ENCODE measurements around the gene TMF1. TPM values are rescaled to one million over a fixed set of nuclear protein-coding genes. Genes with fewer than 3 reads are reported as not detected.

Gene TMF1
- total and polyA plus RNA-seq, 2 experiments from 2014 or later, result 15.8 to 21.3 TPM

GRCh38 chr3:69058947-69059224 lies 6.8 kb upstream of the TMF1 start:
- TF ChIP-seq POLR2AphosphoS5 (IDR thresholded peaks at IDR 0.05; ENCODE audit: low read depth) (no peak), ZNF331 (CRISPR knock-in tag; IDR thresholded peaks at IDR 0.05; ENCODE audit: low read depth) (no peak), EZH2 (IDR thresholded peaks at IDR 0.05; ENCODE audit: low read depth, unreplicated experiment) (no peak), REST (IDR thresholded peaks at IDR 0.05; ENCODE audit: unreplicated experiment) (no peak), CTCF (conservative IDR thresholded peaks at IDR 0.05; ENCODE audit: low read depth in 2 of 2) (no peak), CREB1 (CRISPR knock-in tag; IDR thresholded peaks at IDR 0.05; ENCODE audit: low read depth) (no peak), ETS1 (IDR thresholded peaks at IDR 0.05) (no peak), JUNB (IDR thresholded peaks at IDR 0.05; ENCODE audit: unreplicated experiment) (no peak), ZNF114 (CRISPR knock-in tag; IDR thresholded peaks at IDR 0.05) (no peak), EZH2phosphoT487 (IDR thresholded peaks at IDR 0.05; ENCODE audit: unreplicated experiment) (no peak), STAT1 (IDR thresholded peaks at IDR 0.05; ENCODE audit: unreplicated experiment) (no peak), NANOG (IDR thresholded peaks at IDR 0.05; ENCODE audit: borderline replicate concordance) (no peak), ZNF462 (CRISPR knock-in tag; IDR thresholded peaks at IDR 0.05) (no peak)
- Mint-ChIP-seq H3K9me3 (no peaks in the 10 kb centered on the region), H3K4me3 (no peak overlapping the region), H3K27ac (no peak overlapping the region), H3K27me3 (ENCODE audit: insufficient read depth, low read depth, poor library complexity) (no peaks in the 10 kb centered on the region), H3K4me1 (no peaks in the 10 kb centered on the region), H3K36me3 (ENCODE audit: low read depth) (peaks cover 56% of the 10 kb centered on the region)
- Histone ChIP-seq H4K20me1 (replicated peaks; ENCODE audit: insufficient read depth) (no peaks in the 10 kb centered on the region), H3F3A (replicated peaks; ENCODE audit: low read depth) (no peaks in the 10 kb centered on the region), H3K9me2 (ENCODE audit: insufficient read depth) (no peaks in the 10 kb centered on the region), H2AFZ (no peak overlapping the region), H3K27me3 (ENCODE audit: insufficient read depth) (no peaks in the 10 kb centered on the region), H3K27ac (ENCODE audit: low read depth) (no peak overlapping the region), H3K4me2 (no peak overlapping the region), H3K36me3 (ENCODE audit: insufficient read depth) (peaks cover 43% of the 10 kb centered on the region), H3K79me2 (replicated peaks; ENCODE audit: insufficient read depth) (no peaks in the 10 kb centered on the region), H3K4me1 (ENCODE audit: insufficient read depth) (no peaks in the 10 kb centered on the region), H3K4me3 (no peak overlapping the region)
- DNase-seq (ENCODE audit: low spot score) (no peak), ATAC-seq (no peak)

Data from GM23338 (cell line).